ENCODE results near the gene DIPK1A.

GRCh38 chr1:92916899-92917298 is 44.4 kb downstream of the DIPK1A start:
- TF ChIP-seq ZBTB43 (CRISPR knock-in tag; IDR thresholded peaks at IDR 0.05) (no peak), CBFB (CRISPR knock-in tag; IDR thresholded peaks at IDR 0.05; ENCODE audit: low read depth) (no peak), AR (CRISPR knock-in tag; IDR thresholded peaks at IDR 0.05) (no peak)
